H9 (cell line): ENCODE measurements around the gene PRDM2. TPM values are rescaled to one million over a fixed set of nuclear protein-coding genes. Genes with fewer than 3 reads are reported as not detected.

ENCODE experiments used
- DNase-seq: peaks from one replicate; pipeline ENCODE4 v3.0.0-alpha.2; 2017
- H2AFZ ChIP-seq: one replicate; pipeline ENCODE4 v1.6.1; 2013; ENCODE audit warnings: mild to moderate bottlenecking, low read length, control low read depth, moderate library complexity
- H2AK5ac ChIP-seq: 2 replicates; pipeline ENCODE4 v1.6.1; 2013; ENCODE audit warnings: low read length, control low read depth, mixed read lengths; ENCODE audit not compliant: insufficient read length
- H2BK120ac ChIP-seq: one replicate; pipeline ENCODE4 v1.6.1; 2013; ENCODE audit warnings: low read depth, mild to moderate bottlenecking, low read length, control low read depth, inconsistent platforms; ENCODE audit not compliant: poor library complexity, severe bottlenecking
- H2BK12ac ChIP-seq: 2 replicates; pipeline ENCODE4 v1.6.1; 2013; ENCODE audit warnings: low read length, control low read depth, mixed read lengths, low read depth; ENCODE audit not compliant: insufficient read length
- H2BK15ac ChIP-seq: 2 replicates; pipeline ENCODE4 v1.6.1; 2013; ENCODE audit warnings: low read depth, low read length, control low read depth
- H2BK20ac ChIP-seq: one replicate; pipeline ENCODE4 v1.6.1; 2013; ENCODE audit warnings: low read depth, mild to moderate bottlenecking, low read length, control low read depth, inconsistent platforms; ENCODE audit not compliant: poor library complexity, severe bottlenecking
- H2BK5ac ChIP-seq: 2 replicates; pipeline ENCODE4 v1.6.1; 2013; ENCODE audit warnings: low read length, control low read depth, mixed read lengths; ENCODE audit not compliant: insufficient read length
- H3K14ac ChIP-seq: 2 replicates; pipeline ENCODE4 v1.6.1; 2013; ENCODE audit warnings: low read length, control low read depth; ENCODE audit not compliant: insufficient read depth
- H3K18ac ChIP-seq: 2 replicates; pipeline ENCODE4 v1.6.1; 2013; ENCODE audit warnings: low read depth, mild to moderate bottlenecking, mixed read lengths, low read length, control low read depth; ENCODE audit not compliant: insufficient read length
- H3K23ac ChIP-seq: 2 replicates; pipeline ENCODE4 v1.6.1; 2013; ENCODE audit warnings: low read length, control low read depth, mixed read lengths, low read depth; ENCODE audit not compliant: insufficient read length
- H3K23me2 ChIP-seq: 2 replicates; pipeline ENCODE4 v1.6.1; 2013; ENCODE audit warnings: low read depth, mild to moderate bottlenecking, mixed read lengths, low read length, control low read depth; ENCODE audit not compliant: insufficient read length, poor library complexity, severe bottlenecking
- H3K27ac ChIP-seq: 2 replicates; pipeline ENCODE4 v1.5.1; 2013; ENCODE audit warnings: low read length, control low read depth, mixed read lengths, low read depth; ENCODE audit not compliant: insufficient read length
- H3K27me3 ChIP-seq: 2 replicates; pipeline ENCODE4 v1.6.1; 2013; ENCODE audit warnings: low read length, control low read depth, inconsistent platforms; ENCODE audit not compliant: insufficient read depth
- H3K4ac ChIP-seq: 2 replicates; pipeline ENCODE4 v1.6.1; 2013; ENCODE audit warnings: low read depth, mild to moderate bottlenecking, control low read depth, inconsistent platforms, low read length, moderate library complexity
- H3K4me1 ChIP-seq: 2 replicates; pipeline ENCODE4 v1.6.1; 2013; ENCODE audit warnings: low read length, control low read depth, inconsistent platforms; ENCODE audit not compliant: insufficient read depth
- H3K4me2 ChIP-seq: 2 replicates; pipeline ENCODE4 v1.6.1; 2013; ENCODE audit warnings: low read length, control low read depth, mixed read lengths; ENCODE audit not compliant: insufficient read length, insufficient read depth
- H3K56ac ChIP-seq: 2 replicates; pipeline ENCODE4 v1.6.1; 2013; ENCODE audit warnings: low read depth, mild to moderate bottlenecking, mixed read lengths, low read length, control low read depth; ENCODE audit not compliant: insufficient read length
- H3K79me1 ChIP-seq: 2 replicates; pipeline ENCODE4 v1.6.1; 2013; ENCODE audit warnings: low read depth, mild to moderate bottlenecking, moderate library complexity, low read length, control low read depth, inconsistent platforms; ENCODE audit not compliant: insufficient read depth, poor library complexity, severe bottlenecking
- H3K79me2 ChIP-seq: 2 replicates; pipeline ENCODE4 v1.6.1; 2013; ENCODE audit warnings: low read length, control low read depth, inconsistent platforms; ENCODE audit not compliant: insufficient read depth
- H3K9ac ChIP-seq: 2 replicates; pipeline ENCODE4 v1.6.1; 2013; ENCODE audit warnings: low read length, control low read depth, mixed read lengths; ENCODE audit not compliant: insufficient read length; ENCODE audit errors: extremely low read depth
- H3K9me3 ChIP-seq: one replicate; pipeline ENCODE4 v1.6.1; 2013; ENCODE audit warnings: low read depth, low read length, inconsistent platforms; ENCODE audit not compliant: control insufficient read depth
- H3T11ph ChIP-seq: one replicate; pipeline ENCODE4 v1.6.1; 2013; ENCODE audit warnings: mild to moderate bottlenecking, low read length, control low read depth, inconsistent platforms
- H4K20me1 ChIP-seq: one replicate; pipeline ENCODE4 v1.6.1; 2013; ENCODE audit not compliant: control insufficient read depth, insufficient read length, insufficient read depth
- H4K5ac ChIP-seq: 2 replicates; pipeline ENCODE4 v1.6.1; 2013; ENCODE audit warnings: low read depth, mild to moderate bottlenecking, mixed read lengths, low read length, control low read depth; ENCODE audit not compliant: insufficient read length
- H4K8ac ChIP-seq: replicated peaks from 2 replicates; pipeline ENCODE4 v1.6.1; 2013; ENCODE audit warnings: low read length, control low read depth, mixed read lengths, low read depth; ENCODE audit not compliant: insufficient read length
- H4K91ac ChIP-seq: 2 replicates; pipeline ENCODE4 v1.6.1; 2013; ENCODE audit warnings: low read depth, mild to moderate bottlenecking, moderate library complexity, mixed read lengths, low read length, control low read depth; ENCODE audit not compliant: insufficient read length
- H3K27ac Mint-ChIP-seq, 3 experiments: 2 replicates in 2 of 3; 3 replicates in 1 of 3; pipeline ENCODE4 v1.8.0; 2020 to 2021; ENCODE audit warnings: mixed read lengths in 3 of 3, mild to moderate bottlenecking in 1 of 3, moderate library complexity in 1 of 3
- H3K27me3 Mint-ChIP-seq: 2 replicates; pipeline ENCODE4 v1.8.0; 2021; ENCODE audit warnings: low read depth, mild to moderate bottlenecking, moderate library complexity, mixed read lengths
- H3K36me3 Mint-ChIP-seq, 3 experiments: 2 replicates in 2 of 3; 3 replicates in 1 of 3; pipeline ENCODE4 v1.8.0; 2020 to 2021; ENCODE audit warnings: low read depth in 3 of 3, mixed read lengths in 3 of 3; ENCODE audit not compliant: insufficient read depth in 1 of 3
- H3K4me1 Mint-ChIP-seq, 2 experiments: 2 replicates each; pipeline ENCODE4 v1.8.0; 2020; ENCODE audit warnings: mixed read lengths in 2 of 2
- H3K4me3 Mint-ChIP-seq, 2 experiments: 2 replicates in 1 of 2; 3 replicates in 1 of 2; pipeline ENCODE4 v1.8.0; 2020 to 2021; ENCODE audit warnings: mild to moderate bottlenecking in 2 of 2, mixed read lengths in 2 of 2, moderate library complexity in 1 of 2
- H3K9me3 Mint-ChIP-seq, 2 experiments: 2 replicates in 1 of 2; 3 replicates in 1 of 2; pipeline ENCODE4 v1.8.0; 2020; ENCODE audit warnings: mild to moderate bottlenecking in 2 of 2, mixed read lengths in 2 of 2, moderate library complexity in 1 of 2
- CTCF ChIP-seq: fragments of 200-600 bp; sonication (generic); conservative IDR thresholded peaks from 3 replicates; pipeline ENCODE4 v1.8.0; 2021; ENCODE audit warnings: antibody characterized with exemption, mild to moderate bottlenecking
- WGBS: extraction: QIAGEN DNeasy Blood & Tissue Kit; methylation state at CpG from one replicate; pipeline ENCODE4 v1.1.7; 2013; ENCODE audit warnings: missing lambda C conversion rate, low lambda C conversion rate, mixed read lengths; ENCODE audit not compliant: insufficient read length; ENCODE audit errors: extremely low coverage; 5-methylcytosine and 5-hydroxymethylcytosine counted together
- total RNA-seq: library from RNA; stranded (reverse); gene quantifications from 2 replicates; pipeline ENCODE4 v1.2.1, GENCODE V29; 2021

PRDM2 gene
- total RNA-seq, 1 experiment from 2014 or later, result 24.5 TPM

- Histone ChIP-seq H2AFZ (no peak overlapping the region), H4K20me1 (no peaks in the 10 kb centered on the region), H3K4me1 (no peaks in the 10 kb centered on the region), H3K14ac (no peak overlapping the region), H2BK20ac (no peak overlapping the region), H2BK5ac (no peak overlapping the region), H2AK5ac (no peak overlapping the region), H3K27me3 (peaks cover 3% of the 10 kb centered on the region; the same call in 1 of the 2 replicates), H4K91ac (no peak overlapping the region), H3K27ac (no peak overlapping the region), H3T11ph (no peak overlapping the region), H4K8ac (no peak overlapping the region), H3K4ac (no peak overlapping the region), H2BK12ac (no peak overlapping the region), H2BK15ac (no peak overlapping the region), H3K79me1 (no peaks in the 10 kb centered on the region), H3K79me2 (no peaks in the 10 kb centered on the region), H4K5ac (no peak overlapping the region), H2BK120ac (no peak overlapping the region), H3K23me2 (no peaks in the 10 kb centered on the region), H3K4me2 (no peak overlapping the region), H3K23ac (no peak overlapping the region), H3K9me3 (no peaks in the 10 kb centered on the region), H3K56ac (no peak overlapping the region), H3K9ac (no peak overlapping the region), H3K18ac (no peak overlapping the region)
- no CpG with 5 or more reads among the region's 11 CpGs for WGBS
- no peak for DNase-seq
- Mint-ChIP-seq H3K4me1 (peaks cover 6 to 7% of the 10 kb centered on the region in 2 experiments), H3K9me3 (no peaks in the 10 kb centered on the region), H3K4me3 (no peak overlapping the region), H3K27ac (no peak overlapping the region), H3K36me3 (peaks cover 0 to 2% (median 0%) of the 10 kb centered on the region in 3 experiments; a peak in 1 of 7 replicates), H3K27me3 (peaks cover 25% of the 10 kb centered on the region)
- TF ChIP-seq CTCF, result no peak
Measured at GRCh38 chr1:13823936-13824335, 123.9 kb downstream of the PRDM2 start.
